Colonic mucosa (tissue), 4 donors: ENCODE results near the gene NPB. TPM values are rescaled to one million over a fixed set of nuclear protein-coding genes. Genes with fewer than 3 reads are reported as not detected.

Experiments
- DNase-seq: peaks from one replicate; pipeline ENCODE4 v3.0.0-alpha.2; 2020
- H3K27ac ChIP-seq: fragments of 200-600 bp; one replicate; pipeline ENCODE4 v1.8.0; 2021
- H3K27me3 ChIP-seq: fragments of 200-600 bp; one replicate; pipeline ENCODE4 v1.8.0; 2021
- H3K36me3 ChIP-seq: fragments of 200-600 bp; one replicate; pipeline ENCODE4 v1.8.0; 2021
- H3K4me1 ChIP-seq: fragments of 200-600 bp; one replicate; pipeline ENCODE4 v1.8.0; 2021; ENCODE audit warnings: mild to moderate bottlenecking
- H3K4me3 ChIP-seq: fragments of 200-600 bp; one replicate; pipeline ENCODE4 v1.8.0; 2021
- H3K9ac ChIP-seq, 2 donors: one replicate each; pipeline ENCODE4 v1.7.0; 2013; ENCODE audit warnings: control low read depth in 2 of 2, low read depth in 2 of 2, low read length in 2 of 2
- H3K9me3 ChIP-seq: fragments of 200-600 bp; one replicate; pipeline ENCODE4 v1.8.0; 2021
- intact Hi-C: fragments of 100-400 bp; cut with DNase I; formaldehyde crosslinking; loops from one replicate; pipeline ENCODE4 v1.14.1; 2022
- total RNA-seq, 2 donors: library from RNA; stranded (reverse); fragmentation: NEBNext Ultra II Directional in 1 of 2; extraction: Animal tissue kit (Norgen Biotek cat#: 25700) in 1 of 2; gene quantifications; one replicate each; pipeline ENCODE4 v1.2.1, GENCODE V29; 2021
- TF ChIP-seq, protein P1 (sequence below): fragments of 200-600 bp; IDR thresholded peaks from one replicate; pipeline ENCODE4 v1.8.0; 2022; ENCODE audit warnings: antibody characterized with exemption, mild to moderate bottlenecking
- donor health status: healthy.
- donor health status: DM: no; HTN: no; CAD: no.
- donor health status: DM: no; HTN: no; CAD: no.

Gene NPB
- total RNA-seq, 2 donors from 2014 or later, result 0.22 TPM; not detected in 1

DNA sequence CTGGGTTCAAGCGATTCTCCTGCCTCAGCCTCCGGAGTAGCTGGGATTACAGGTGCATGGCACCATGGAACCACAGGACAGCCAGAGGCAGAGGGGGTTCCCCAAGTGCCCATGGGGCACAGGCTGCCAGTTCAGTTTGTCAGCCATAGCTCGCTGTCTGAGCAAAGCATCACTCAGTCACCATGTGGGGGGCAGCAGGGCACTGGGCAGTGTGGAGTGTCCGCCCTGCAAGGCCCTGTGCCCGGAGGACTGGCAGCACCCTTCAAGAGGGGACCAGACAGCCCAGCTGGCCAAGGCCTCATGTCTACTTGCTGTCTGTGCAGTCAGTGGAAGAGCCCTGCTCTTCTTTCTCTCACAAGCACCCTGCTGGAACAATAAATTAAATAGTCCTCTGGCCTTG is 17.1 kb upstream of the NPB start:
- TF ChIP-seq, protein P1, sequence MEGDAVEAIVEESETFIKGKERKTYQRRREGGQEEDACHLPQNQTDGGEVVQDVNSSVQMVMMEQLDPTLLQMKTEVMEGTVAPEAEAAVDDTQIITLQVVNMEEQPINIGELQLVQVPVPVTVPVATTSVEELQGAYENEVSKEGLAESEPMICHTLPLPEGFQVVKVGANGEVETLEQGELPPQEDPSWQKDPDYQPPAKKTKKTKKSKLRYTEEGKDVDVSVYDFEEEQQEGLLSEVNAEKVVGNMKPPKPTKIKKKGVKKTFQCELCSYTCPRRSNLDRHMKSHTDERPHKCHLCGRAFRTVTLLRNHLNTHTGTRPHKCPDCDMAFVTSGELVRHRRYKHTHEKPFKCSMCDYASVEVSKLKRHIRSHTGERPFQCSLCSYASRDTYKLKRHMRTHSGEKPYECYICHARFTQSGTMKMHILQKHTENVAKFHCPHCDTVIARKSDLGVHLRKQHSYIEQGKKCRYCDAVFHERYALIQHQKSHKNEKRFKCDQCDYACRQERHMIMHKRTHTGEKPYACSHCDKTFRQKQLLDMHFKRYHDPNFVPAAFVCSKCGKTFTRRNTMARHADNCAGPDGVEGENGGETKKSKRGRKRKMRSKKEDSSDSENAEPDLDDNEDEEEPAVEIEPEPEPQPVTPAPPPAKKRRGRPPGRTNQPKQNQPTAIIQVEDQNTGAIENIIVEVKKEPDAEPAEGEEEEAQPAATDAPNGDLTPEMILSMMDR, result no peak
- Histone ChIP-seq H3K4me3 (no peak overlapping the region), H3K27me3 (no peaks in the 10 kb centered on the region), H3K27ac (no peak overlapping the region), H3K4me1 (no peaks in the 10 kb centered on the region), H3K9ac (no peak overlapping the region), H3K9me3 (no peaks in the 10 kb centered on the region), H3K36me3 (peaks cover 15% of the 10 kb centered on the region)
- no peak for DNase-seq
- intact Hi-C loops, result no loop called here

DNA sequence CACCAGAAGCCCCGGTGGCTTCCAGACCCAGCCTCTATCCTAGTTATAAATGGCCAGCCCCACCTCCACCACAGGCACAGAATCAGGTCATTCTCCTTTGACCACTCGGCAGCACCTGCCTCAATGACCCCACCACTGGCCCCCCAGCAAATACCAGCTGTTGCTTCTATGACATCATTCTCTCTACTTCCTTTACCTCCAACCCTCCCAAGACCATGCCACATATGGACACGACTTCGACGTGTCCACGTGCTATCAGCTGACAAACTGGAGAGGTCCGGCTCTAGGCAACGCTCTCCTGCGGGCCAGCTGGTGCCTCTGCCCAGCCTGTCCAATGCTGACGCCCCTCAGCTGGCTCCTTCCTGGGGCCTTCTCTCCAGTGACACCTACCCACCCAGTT is 16.6 kb upstream of the NPB start:
- Histone ChIP-seq H3K36me3 (peaks cover 15% of the 10 kb centered on the region), H3K27me3 (no peaks in the 10 kb centered on the region), H3K4me1 (peaks cover 5% of the 10 kb centered on the region), H3K9ac (no peak overlapping the region), H3K9me3 (no peaks in the 10 kb centered on the region), H3K4me3 (no peak overlapping the region), H3K27ac (no peak overlapping the region)
- TF ChIP-seq, protein P1, result no peak
- no peak for DNase-seq
- intact Hi-C loops, result no loop called here

DNA sequence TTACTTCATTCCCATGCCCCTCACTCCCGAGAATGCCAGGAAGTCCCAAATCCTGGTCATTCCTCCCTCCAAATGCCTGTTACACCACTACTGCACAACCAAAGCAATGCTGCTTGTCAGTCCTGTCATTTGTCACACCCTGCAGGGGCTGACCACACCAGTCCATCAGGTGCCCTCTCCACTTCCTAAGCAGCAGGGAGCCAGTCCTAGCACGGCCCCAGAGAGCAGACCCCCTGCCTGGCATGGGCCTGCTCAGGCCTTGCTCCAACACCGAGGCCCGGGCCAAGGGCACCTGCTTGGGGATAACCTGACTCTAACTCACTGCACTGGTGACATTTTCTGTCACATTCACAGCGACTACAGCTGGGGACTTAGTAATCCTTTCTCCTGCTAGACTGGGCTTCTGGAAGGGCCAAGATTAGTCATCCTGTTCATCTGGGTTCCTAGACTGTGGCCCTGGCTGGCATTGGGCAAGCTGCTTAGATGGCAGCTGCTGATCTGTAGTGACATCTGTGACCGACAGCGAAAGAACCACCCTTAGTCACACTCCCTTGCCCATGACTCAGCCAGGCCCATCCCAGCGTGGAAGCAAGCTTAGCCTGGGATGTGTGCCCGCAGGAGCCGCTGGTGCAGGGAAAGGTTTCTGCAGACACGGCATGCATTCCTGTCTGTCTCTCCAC is 16.0 kb upstream of the NPB start:
- H3K9ac ChIP-seq, result no peak overlapping the region
- no peaks in the 10 kb centered on the region for H3K9me3 ChIP-seq
- H3K4me1 ChIP-seq, result peaks cover 5% of the 10 kb centered on the region
- TF ChIP-seq, protein P1, result no peak
- no peaks in the 10 kb centered on the region for H3K27me3 ChIP-seq
- peaks cover 15% of the 10 kb centered on the region for H3K36me3 ChIP-seq
- H3K4me3 ChIP-seq, result no peak overlapping the region
- no peak for DNase-seq
- intact Hi-C loops, result no loop called here
- H3K27ac ChIP-seq, result no peak overlapping the region

DNA sequence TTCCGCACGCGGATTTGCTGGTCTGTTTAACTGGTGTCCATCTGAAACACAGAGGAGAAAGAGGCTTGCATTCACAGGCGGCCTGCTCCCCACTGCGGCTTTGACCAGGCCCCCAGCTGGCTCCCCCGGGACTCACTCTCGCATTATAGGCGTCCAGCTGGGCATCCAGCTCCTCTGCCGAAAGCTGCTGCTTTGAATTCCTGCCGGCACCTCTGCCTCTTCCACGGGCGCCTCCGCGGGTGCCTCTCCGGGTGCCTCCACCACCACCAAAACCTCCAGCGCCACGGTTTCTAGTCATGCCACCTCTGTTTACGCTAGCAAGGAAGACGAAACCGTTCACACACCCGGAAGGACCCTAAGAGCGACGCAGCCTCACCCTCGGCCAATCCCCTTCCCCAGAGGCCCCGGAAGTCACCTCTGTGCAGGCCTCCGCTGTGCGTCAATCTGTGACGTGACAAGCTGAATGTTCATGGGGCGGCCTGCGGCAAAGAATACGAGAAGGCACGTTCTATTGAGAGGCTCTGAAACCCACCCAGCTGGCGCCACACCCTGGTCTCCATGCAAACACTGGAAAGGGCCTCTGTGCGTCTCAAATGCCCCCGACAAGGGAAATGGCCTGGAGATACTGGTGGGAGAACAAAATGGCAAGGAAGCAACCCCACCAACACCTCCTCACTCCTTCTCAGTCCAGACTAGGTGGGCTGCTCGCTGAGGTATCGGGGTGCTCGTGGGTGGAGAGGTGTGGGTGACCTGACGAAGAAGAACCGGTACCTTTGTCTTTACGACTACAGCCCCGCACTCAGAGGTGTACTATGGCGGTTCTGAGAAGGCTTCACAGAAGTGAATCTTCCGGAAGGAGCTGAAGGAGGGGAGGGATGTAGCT is 13.7 kb upstream of the NPB start:
- H3K36me3 ChIP-seq, result peaks cover 15% of the 10 kb centered on the region

DNA sequence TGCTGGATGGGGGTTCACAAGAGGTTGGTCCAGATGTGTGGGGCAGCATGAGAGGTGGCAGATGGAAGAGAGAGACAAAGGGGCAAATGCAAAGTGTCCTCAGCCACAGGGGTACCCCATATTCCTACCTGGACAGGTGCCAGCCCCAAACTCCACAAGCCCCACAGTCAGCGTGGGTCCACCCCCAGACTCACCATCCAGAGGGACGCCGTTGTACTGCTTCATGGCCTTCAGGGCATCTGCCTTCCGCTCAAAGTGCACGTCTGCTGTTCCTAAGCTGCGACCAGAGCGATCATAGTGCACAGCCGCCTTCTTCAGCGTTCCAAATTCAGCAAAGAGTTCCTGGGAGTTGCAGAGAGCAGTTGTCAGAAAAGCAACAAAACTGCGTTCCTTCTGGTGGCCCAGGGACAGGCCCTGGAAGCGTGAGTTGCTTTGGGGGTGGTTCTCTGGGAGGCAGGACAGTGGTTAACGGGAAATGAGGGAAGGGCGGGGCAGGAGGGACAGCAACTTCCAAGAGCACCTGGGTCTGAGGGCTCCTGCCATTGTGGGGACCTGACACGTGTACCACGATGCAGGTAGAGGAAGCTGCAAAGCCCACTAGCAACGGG is 12.9 kb upstream of the NPB start:
- H3K9ac ChIP-seq, result no peak overlapping the region
- no peak overlapping the region for H3K4me3 ChIP-seq
- DNase-seq, result no peak
- TF ChIP-seq, protein P1, result no peak
- intact Hi-C loops, result no loop called here
- peaks cover 15% of the 10 kb centered on the region for H3K36me3 ChIP-seq
- H3K27me3 ChIP-seq, result no peaks in the 10 kb centered on the region
- peaks cover 5% of the 10 kb centered on the region for H3K4me1 ChIP-seq
- H3K9me3 ChIP-seq, result no peaks in the 10 kb centered on the region
- no peak overlapping the region for H3K27ac ChIP-seq

More for the DNA sequence above, 13.7 kb upstream of the NPB start:
- Histone ChIP-seq H3K4me1 (peaks cover 5% of the 10 kb centered on the region), H3K9ac (no peak overlapping the region), H3K9me3 (no peaks in the 10 kb centered on the region), H3K27ac (no peak overlapping the region), H3K4me3 (no peak overlapping the region), H3K27me3 (no peaks in the 10 kb centered on the region)
- intact Hi-C loops, result no loop called here
- DNase-seq, result no peak
- TF ChIP-seq, protein P1, result no peak
